Activated naive CD4-positive, alpha-beta T cell treated with anti-CD3 and anti-CD28 coated beads for 36 hours (primary cell): ENCODE results near the gene SC5D. TPM values are rescaled to one million over a fixed set of nuclear protein-coding genes. Genes with fewer than 3 reads are reported as not detected.

Source experiments
- CTCF ChIA-PET: fragments of 350-600 bp; sonication (Branson Sonifier 250); formaldehyde crosslinking; loops from one replicate; lab custom pipeline; 2021; ENCODE audit warnings: antibody characterized with exemption; lab: Charles Lee
- DNase-seq: peaks from one replicate; pipeline ENCODE4 v3.0.0-alpha.2; 2020
- H3K27ac Mint-ChIP-seq: one replicate; pipeline ENCODE4 v1.8.0; 2021; ENCODE audit warnings: mild to moderate bottlenecking, mixed read lengths
- H3K27me3 Mint-ChIP-seq: one replicate; pipeline ENCODE4 v1.8.0; 2021; ENCODE audit warnings: low read depth, mixed read lengths
- H3K36me3 Mint-ChIP-seq: one replicate; pipeline ENCODE4 v1.8.0; 2021; ENCODE audit warnings: low read depth, mixed read lengths
- H3K4me1 Mint-ChIP-seq: one replicate; pipeline ENCODE4 v1.8.0; 2021; ENCODE audit warnings: low read depth, mixed read lengths
- H3K4me3 Mint-ChIP-seq: one replicate; pipeline ENCODE4 v1.8.0; 2021; ENCODE audit warnings: mild to moderate bottlenecking, moderate library complexity, mixed read lengths
- H3K9me3 Mint-ChIP-seq: one replicate; pipeline ENCODE4 v1.8.0; 2021; ENCODE audit warnings: mixed read lengths
- intact Hi-C: fragments of 100-400 bp; cut with micrococcal nuclease; formaldehyde crosslinking; loops from one replicate; pipeline ENCODE4 v1.15.1; 2023
- total RNA-seq, 2 experiments: library from RNA; stranded (reverse); gene quantifications; one replicate each; pipeline ENCODE4 v1.2.3, GENCODE V29; 2021

SC5D gene
- total RNA-seq, 2 experiments from 2014 or later = 29.6 to 31.7 TPM

DNA sequence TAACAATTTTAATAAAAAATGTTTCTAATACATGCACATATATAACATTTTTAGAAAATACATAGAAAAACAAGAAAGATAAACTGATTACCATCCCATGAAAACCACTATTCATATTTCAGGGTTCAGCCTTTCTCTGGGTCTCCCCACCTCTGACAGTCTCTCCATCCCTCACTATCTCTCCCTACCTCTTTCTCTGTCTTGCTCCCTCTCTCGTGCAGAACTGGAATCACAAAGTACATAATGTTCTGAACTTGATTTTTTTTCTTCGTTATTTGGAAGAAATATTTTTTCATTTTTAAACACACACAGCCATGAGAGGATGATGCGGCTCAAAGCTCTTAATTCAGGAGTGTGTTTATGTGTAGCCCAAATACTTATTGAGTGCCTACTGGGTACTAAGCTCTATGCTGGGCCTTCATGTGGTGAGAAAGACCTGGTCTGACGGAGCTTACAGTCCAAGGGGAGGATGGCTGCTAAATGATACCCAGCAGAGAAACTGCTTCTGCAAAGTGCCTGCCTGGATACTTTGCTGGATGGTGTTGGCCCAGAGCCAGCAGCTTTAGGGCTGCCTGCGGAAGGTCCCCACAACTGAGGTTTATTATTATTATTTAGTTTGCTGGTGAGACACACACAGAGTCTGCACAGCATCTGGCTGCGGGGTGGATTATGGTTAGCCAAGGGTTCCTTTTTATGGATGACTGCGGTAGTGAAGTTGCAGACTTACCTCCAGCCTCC is 42.6 kb downstream of the SC5D start:
- Mint-ChIP-seq H3K9me3 (no peaks in the 10 kb centered on the region), H3K27me3 (no peaks in the 10 kb centered on the region), H3K27ac (no peak overlapping the region), H3K4me3 (no peak overlapping the region), H3K4me1 (peaks cover 9% of the 10 kb centered on the region), H3K36me3 (no peaks in the 10 kb centered on the region)
- CTCF ChIA-PET = interaction anchor here (0.7 to 1.0 kb wide), 3 partner anchors 20 to 256 kb away, joined by 3 read pairs; no protein-coding TSS in a partner anchor
- no peak for DNase-seq
- intact Hi-C loops = no loop called here

DNA sequence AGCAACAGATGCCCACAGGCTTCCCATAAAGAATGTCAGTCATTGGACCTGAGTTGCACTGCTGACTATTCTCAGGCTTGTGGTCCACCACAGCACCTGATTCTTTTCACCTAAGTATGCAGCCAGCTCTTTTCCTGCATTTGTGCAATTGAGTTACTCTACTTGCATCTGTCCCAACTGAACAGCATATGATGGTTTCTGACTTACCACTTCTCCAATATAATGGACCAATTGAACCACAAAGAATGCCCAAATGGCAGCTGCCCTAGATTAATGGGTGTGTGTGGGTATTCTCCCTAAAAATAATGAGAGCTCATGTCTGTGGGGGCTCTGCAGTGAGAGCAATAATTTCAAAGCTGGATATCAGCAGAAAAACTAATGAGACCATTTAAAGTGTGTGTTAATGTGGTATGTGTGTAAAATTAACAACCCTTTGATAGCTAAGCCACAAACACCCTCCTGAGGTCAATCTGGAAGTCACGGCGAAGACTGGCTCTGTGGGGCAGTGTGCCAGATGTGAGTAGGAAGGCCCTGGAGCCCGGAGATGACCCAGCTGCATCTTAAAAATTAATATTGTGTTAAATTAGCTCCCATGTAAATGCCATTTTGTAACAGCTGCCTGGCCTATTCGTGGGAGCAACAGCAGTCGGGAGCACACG is 43.8 kb downstream of the SC5D start:
- no peak overlapping the region for H3K4me3 Mint-ChIP-seq
- H3K9me3 Mint-ChIP-seq = no peaks in the 10 kb centered on the region
- peaks cover 17% of the 10 kb centered on the region for H3K4me1 Mint-ChIP-seq
- intact Hi-C loops = no loop called here
- no peak for DNase-seq
- no peaks in the 10 kb centered on the region for H3K36me3 Mint-ChIP-seq
- H3K27ac Mint-ChIP-seq = no peak overlapping the region
- CTCF ChIA-PET = interaction anchor here (0.8 kb wide), 1 partner anchor 255 kb away, joined by 3 read pairs; no protein-coding TSS in a partner anchor
- H3K27me3 Mint-ChIP-seq = no peaks in the 10 kb centered on the region

DNA sequence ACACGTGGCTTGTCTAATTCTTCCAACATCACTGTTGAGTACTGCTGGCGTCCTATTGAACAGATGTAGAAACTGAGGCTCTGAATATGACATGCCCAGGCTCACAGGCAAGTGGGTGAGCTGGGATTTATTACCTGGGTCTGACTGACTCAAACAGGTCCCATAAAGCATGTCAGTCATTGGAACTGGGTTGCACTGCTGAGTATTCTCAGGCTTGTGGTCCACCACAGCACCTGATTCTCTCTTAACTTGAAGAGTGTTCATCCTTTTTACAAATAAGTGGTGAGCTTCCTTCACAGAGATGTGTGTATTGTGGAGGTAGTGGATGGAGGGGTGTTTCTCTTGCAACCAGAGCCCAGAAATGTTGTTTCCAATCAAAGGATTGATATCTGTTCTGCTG is 44.5 kb downstream of the SC5D start:
- peak; percentile 14 for DNase-seq
- CTCF ChIA-PET = no interaction called here
- Mint-ChIP-seq H3K27ac (no peak overlapping the region), H3K4me1 (peaks cover 20% of the 10 kb centered on the region), H3K27me3 (no peaks in the 10 kb centered on the region), H3K4me3 (no peak overlapping the region), H3K9me3 (no peaks in the 10 kb centered on the region), H3K36me3 (no peaks in the 10 kb centered on the region)
- intact Hi-C loops = no loop called here

DNA sequence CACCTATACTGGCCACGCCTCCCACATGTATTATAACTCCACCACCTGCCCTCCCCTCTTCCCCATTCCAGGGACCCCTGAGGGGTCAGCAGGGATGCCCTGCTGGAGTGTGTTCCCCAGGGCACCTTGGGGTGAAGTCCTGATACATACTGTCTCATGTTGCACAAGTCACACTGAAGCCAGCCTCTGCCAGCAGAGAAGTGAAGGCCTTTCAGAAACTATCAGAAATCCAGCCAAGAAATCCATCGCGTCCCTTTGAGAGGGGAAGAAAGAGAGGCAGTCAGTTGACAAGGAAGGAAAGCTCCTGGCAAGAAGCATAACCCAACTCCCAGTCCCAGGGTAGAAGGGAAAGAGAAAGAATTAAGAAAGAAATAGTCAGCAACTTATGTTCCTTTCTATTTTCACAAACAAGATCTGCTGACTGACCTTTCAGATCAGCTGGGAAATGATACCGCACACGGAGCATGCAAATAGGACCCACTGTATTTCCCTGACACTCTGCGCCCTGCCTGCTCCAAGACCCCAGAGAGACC is 45.2 kb downstream of the SC5D start:
- CTCF ChIA-PET = interaction anchor here (1.0 to 1.4 kb wide), 2 partner anchors 12 to 69 kb away, joined by 3 to 4 read pairs; no protein-coding TSS in a partner anchor
- no peaks in the 10 kb centered on the region for H3K9me3 Mint-ChIP-seq
- no peaks in the 10 kb centered on the region for H3K36me3 Mint-ChIP-seq
- no peaks in the 10 kb centered on the region for H3K27me3 Mint-ChIP-seq
- peaks cover 20% of the 10 kb centered on the region for H3K4me1 Mint-ChIP-seq
- H3K4me3 Mint-ChIP-seq = no peak overlapping the region
- no peak overlapping the region for H3K27ac Mint-ChIP-seq
- intact Hi-C loops = no loop called here
- no peak for DNase-seq

DNA sequence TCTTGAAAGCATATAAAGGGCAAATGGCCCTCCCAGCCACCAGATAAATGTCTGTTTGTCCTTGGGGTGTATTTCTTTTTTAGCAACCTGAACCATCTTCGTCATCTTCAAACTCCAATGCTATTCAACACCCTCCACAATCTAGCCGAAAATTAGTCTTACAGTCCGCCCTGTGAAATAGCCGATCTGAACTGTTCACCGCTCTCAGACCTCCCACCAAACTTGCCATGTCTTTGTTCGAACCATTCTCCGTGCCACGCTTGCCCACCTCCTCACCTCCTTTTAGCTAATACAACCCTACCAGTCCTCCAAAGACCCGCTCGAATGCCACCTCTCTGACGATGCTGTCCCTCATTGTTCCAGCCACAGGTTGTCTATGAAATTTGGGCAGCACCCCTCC is 46.0 kb downstream of the SC5D start:
- H3K27me3 Mint-ChIP-seq = no peaks in the 10 kb centered on the region
- DNase-seq = no peak
- H3K36me3 Mint-ChIP-seq = no peaks in the 10 kb centered on the region
- H3K4me3 Mint-ChIP-seq = no peak overlapping the region
- H3K27ac Mint-ChIP-seq = no peak overlapping the region
- H3K9me3 Mint-ChIP-seq = no peaks in the 10 kb centered on the region
- CTCF ChIA-PET = interaction anchor here (1.0 to 1.4 kb wide), 2 partner anchors 13 to 68 kb away, joined by 3 to 4 read pairs; no protein-coding TSS in a partner anchor
- peaks cover 20% of the 10 kb centered on the region for H3K4me1 Mint-ChIP-seq
- intact Hi-C loops = no loop called here

DNA sequence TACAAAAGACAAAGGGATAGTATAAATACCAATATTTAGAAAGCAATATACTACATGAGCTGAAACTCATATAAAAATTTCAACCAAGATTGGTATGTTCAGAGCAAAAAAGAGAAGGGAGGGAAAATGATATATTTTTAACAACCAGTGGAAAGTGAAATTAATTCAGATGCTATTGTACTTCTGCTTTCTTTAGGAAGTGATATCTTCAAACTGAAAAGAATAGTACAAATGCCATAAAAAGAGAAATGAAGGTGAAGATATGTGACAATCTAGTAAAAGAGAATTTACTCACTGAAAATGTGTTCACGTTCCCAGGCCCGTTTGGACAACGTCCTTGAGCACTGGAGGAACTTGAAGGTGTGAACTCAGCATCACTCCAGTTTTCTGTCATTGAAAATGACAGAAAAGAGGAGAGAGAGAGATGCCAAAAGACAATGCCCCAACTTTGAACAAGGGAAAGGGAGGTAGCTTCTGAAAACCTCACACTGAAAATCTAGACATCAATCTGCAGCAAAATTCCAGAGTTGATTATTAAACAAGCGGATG is 47.5 kb downstream of the SC5D start:
- intact Hi-C loops = loop anchor here (2.0 kb wide), 1 partner anchor 71 kb away; no protein-coding TSS in a partner anchor
- Mint-ChIP-seq H3K27ac (no peak overlapping the region), H3K9me3 (no peaks in the 10 kb centered on the region), H3K4me1 (peaks cover 16% of the 10 kb centered on the region), H3K4me3 (no peak overlapping the region), H3K27me3 (no peaks in the 10 kb centered on the region), H3K36me3 (no peaks in the 10 kb centered on the region)
- DNase-seq = peak; percentile 16
- CTCF ChIA-PET = interaction anchor here (1.1 kb wide), 1 partner anchor 251 kb away, joined by 3 read pairs; no protein-coding TSS in a partner anchor

DNA sequence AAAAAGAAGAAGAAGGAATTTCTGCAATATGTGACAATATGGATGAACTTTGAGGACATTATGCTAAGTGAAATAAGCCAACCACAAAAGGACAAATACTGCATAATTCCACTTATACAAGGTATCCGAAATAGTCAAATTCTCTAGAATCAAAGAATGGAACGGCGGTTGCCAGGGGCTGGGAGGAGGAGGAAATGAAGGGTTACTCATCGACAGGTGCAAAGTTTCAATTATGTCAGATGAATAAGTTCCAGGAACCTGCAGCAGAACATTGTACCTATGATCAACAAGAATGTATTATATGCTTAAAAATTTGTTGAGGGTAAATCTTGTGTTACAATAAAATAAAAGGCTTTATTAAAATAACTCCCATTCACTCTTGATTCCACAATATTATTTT is 49.0 kb downstream of the SC5D start:
- Mint-ChIP-seq H3K9me3 (no peaks in the 10 kb centered on the region), H3K4me1 (peaks cover 16% of the 10 kb centered on the region), H3K36me3 (no peaks in the 10 kb centered on the region), H3K4me3 (no peak overlapping the region), H3K27me3 (no peaks in the 10 kb centered on the region), H3K27ac (no peak overlapping the region)
- intact Hi-C loops = loop anchor here (2.0 kb wide), 1 partner anchor 69 kb away; no protein-coding TSS in a partner anchor
- DNase-seq = peak; percentile 62
- CTCF ChIA-PET = no interaction called here

DNA sequence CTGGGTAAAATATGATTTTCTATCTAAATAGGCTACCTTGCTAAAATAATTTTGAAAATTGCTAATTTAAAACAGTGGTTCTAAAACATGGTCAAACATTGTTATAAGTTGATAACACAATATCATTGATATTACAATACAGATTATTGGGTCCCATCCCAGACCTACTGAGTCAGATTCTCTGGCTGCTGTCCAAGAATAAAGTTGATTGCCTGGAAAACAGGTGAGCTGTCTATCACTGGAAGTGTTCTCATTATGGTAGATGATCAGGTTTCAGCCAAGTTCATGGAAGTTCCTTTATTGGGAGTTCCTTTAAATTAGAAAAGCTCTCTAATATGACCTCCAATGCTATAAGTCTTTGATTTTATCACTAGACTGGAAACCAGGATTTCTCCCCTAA is 52.3 kb downstream of the SC5D start:
- Mint-ChIP-seq H3K36me3 (no peaks in the 10 kb centered on the region), H3K27ac (no peak overlapping the region), H3K4me3 (no peak overlapping the region), H3K4me1 (peaks cover 14% of the 10 kb centered on the region), H3K9me3 (no peaks in the 10 kb centered on the region), H3K27me3 (no peaks in the 10 kb centered on the region)
- intact Hi-C loops = no loop called here
- DNase-seq = no peak
- CTCF ChIA-PET = interaction anchor here (1.5 kb wide), 1 partner anchor 14 kb away, joined by 6 read pairs; no protein-coding TSS in a partner anchor

DNA sequence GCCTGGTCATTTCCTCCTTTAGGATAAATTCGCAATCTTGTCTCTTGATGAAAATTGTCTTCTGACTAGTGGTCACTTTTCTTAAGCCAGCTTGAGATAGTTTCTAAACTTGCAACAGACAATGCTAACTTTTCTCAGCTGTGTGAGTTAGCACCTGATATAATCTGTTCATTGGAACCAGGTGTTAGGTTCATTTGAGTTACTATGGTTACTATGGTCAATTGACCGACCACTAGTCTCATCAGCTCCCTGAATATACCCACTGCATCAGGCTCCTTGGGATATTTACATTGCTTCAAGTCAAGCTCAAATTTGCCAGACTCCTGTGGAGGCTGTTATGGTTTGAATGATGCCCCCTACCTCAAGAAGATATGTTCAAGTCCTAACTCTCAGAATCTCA is 54.5 kb downstream of the SC5D start:
- CTCF ChIA-PET = no interaction called here
- DNase-seq = no peak
- H3K9me3 Mint-ChIP-seq = no peaks in the 10 kb centered on the region
- H3K27ac Mint-ChIP-seq = no peak overlapping the region
- intact Hi-C loops = no loop called here
- H3K27me3 Mint-ChIP-seq = no peaks in the 10 kb centered on the region
- H3K4me3 Mint-ChIP-seq = no peak overlapping the region
- H3K4me1 Mint-ChIP-seq = no peaks in the 10 kb centered on the region
- H3K36me3 Mint-ChIP-seq = no peaks in the 10 kb centered on the region

DNA sequence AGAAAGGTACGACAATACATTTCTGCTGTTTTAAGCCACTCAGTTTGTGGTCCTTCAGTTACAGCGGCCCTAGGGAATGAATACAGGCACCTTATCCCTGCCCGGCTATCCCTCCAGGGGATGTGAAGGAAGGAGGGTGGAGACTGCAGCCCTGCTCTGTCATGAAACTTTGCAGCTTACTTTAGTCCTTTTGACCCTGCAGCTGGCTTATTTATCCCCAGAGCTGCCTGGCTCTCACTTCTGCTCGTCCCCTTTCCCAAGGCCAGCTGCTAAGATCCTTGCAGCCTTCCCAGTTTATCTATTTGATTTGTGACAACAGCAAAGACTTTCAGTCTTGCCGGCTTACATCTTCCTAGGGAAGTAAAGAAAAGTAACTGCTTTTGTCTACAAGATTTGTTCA is 55.2 kb downstream of the SC5D start:
- no peaks in the 10 kb centered on the region for H3K27me3 Mint-ChIP-seq
- intact Hi-C loops = no loop called here
- H3K27ac Mint-ChIP-seq = no peak overlapping the region
- no peak for DNase-seq
- no peak overlapping the region for H3K4me3 Mint-ChIP-seq
- H3K4me1 Mint-ChIP-seq = no peaks in the 10 kb centered on the region
- no peaks in the 10 kb centered on the region for H3K36me3 Mint-ChIP-seq
- H3K9me3 Mint-ChIP-seq = no peaks in the 10 kb centered on the region
- CTCF ChIA-PET = no interaction called here

DNA sequence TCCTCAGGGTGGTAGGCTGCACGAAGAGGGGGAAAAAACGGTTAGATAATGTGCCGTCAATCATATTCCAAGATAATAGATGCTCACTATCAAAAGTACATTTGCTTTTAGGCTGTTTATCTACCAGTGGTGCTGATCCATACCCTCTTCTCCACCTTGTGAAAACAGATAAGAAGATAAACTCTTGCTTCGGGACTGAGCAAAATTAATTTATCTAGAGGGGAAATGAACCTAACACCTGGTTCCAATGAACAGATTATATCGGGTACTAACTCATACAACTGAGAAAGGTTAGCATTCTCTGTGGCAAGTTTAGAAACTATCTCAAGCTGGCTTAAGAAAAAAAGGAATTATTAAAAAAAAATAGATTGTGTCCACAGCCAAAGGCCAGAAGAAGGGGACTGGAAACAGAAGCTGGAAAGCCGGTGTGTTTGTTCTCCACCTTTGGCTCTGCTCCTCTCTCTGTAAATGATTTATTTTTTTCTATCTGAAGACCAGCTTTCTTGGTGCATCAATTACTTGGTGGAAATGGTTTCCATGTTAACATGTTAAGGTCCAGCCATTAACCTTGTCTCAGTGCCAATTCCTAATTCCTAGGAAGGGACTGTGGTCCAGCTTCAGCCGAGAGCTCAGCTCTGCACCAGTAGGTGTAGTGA is 55.8 kb downstream of the SC5D start:
- Mint-ChIP-seq H3K27ac (no peak overlapping the region), H3K4me3 (no peak overlapping the region), H3K36me3 (no peaks in the 10 kb centered on the region), H3K9me3 (no peaks in the 10 kb centered on the region), H3K4me1 (no peaks in the 10 kb centered on the region), H3K27me3 (no peaks in the 10 kb centered on the region)
- DNase-seq = no peak
- intact Hi-C loops = no loop called here
- CTCF ChIA-PET = no interaction called here

DNA sequence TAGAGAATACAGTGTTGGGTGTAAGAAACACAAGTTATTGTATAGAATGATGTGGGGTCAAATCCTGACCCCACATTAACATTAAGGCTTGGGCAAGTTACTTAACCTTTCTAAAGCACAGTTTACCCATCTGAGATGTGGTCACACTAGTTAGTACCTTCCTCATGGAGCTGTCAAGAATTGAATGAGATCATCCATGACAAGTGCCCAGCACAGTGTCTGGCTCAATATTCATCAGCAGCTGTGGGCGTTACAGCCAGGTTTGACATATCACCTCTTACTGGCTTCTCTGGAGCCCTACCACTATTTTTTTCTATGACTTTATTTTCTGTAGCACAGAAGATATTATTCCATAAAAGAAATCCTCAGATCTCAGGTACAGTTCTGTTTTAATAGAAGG is 57.2 kb downstream of the SC5D start:
- Mint-ChIP-seq H3K27ac (no peak overlapping the region), H3K4me1 (no peaks in the 10 kb centered on the region), H3K36me3 (no peaks in the 10 kb centered on the region), H3K9me3 (no peaks in the 10 kb centered on the region), H3K27me3 (no peaks in the 10 kb centered on the region), H3K4me3 (no peak overlapping the region)
- intact Hi-C loops = no loop called here
- DNase-seq = no peak
- CTCF ChIA-PET = no interaction called here
